ENCODE results near the gene CLNK.

GRCh38 chr4:10682397-10682796 is 2.2 kb downstream of the CLNK start:
- TF ChIP-seq, protein P1, sequence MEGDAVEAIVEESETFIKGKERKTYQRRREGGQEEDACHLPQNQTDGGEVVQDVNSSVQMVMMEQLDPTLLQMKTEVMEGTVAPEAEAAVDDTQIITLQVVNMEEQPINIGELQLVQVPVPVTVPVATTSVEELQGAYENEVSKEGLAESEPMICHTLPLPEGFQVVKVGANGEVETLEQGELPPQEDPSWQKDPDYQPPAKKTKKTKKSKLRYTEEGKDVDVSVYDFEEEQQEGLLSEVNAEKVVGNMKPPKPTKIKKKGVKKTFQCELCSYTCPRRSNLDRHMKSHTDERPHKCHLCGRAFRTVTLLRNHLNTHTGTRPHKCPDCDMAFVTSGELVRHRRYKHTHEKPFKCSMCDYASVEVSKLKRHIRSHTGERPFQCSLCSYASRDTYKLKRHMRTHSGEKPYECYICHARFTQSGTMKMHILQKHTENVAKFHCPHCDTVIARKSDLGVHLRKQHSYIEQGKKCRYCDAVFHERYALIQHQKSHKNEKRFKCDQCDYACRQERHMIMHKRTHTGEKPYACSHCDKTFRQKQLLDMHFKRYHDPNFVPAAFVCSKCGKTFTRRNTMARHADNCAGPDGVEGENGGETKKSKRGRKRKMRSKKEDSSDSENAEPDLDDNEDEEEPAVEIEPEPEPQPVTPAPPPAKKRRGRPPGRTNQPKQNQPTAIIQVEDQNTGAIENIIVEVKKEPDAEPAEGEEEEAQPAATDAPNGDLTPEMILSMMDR (IDR thresholded peaks at IDR 0.05; ENCODE audit: low read depth, low read length) = no peak
- no peak for TF ChIP-seq EZH2phosphoT487 (IDR thresholded peaks at IDR 0.05; ENCODE audit: low read depth)

Measured in OCI-LY3 (cell line).